GM13976 (cell line): ENCODE measurements around the gene CD68.

Source experiments
- DNase-seq: peaks from one replicate; pipeline ENCODE4 v3.0.0; 2012; ENCODE audit warnings: low spot score
- in situ Hi-C: fragments of 300-500 bp; cut with MboI; formaldehyde crosslinking; loops from one replicate; pipeline ENCODE4 v1.12.0; 2022; ENCODE audit warnings: low sequenced_read_pairs, mixed read lengths, inconsistent platforms; ENCODE audit not compliant: unreplicated experiment
- TF ChIP-seq, protein P1 (sequence below): IDR thresholded peaks from 2 replicates; pipeline ENCODE4 v1.5.1; 2012; ENCODE audit warnings: borderline replicate concordance, mild to moderate bottlenecking; ENCODE audit not compliant: insufficient read depth; ENCODE audit errors: extremely low read depth, missing control alignments, control extremely low read depth

Gene CD68

DNA sequence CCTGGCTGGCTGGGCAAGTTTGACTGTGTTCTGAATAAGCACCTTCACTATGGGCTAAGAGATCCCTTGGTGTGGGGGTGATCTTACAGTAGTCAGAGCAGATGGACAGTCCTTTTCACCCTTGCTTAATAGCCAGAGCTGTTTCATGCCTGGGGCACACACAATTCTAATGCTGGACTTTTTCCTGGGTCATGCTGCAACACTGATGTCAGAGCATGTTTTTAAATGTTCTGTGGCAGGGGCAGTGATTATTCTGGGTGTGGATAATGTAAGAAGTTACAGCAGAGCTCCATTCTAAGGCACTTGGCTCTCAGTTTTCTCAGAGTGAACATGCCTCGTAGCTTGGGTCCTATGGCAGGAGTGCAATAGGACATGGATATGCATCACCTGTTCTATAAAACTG, 4.0 kb upstream of the CD68 start:
- in situ Hi-C loops = no loop called here
- no peak for DNase-seq
- TF ChIP-seq, protein P1, sequence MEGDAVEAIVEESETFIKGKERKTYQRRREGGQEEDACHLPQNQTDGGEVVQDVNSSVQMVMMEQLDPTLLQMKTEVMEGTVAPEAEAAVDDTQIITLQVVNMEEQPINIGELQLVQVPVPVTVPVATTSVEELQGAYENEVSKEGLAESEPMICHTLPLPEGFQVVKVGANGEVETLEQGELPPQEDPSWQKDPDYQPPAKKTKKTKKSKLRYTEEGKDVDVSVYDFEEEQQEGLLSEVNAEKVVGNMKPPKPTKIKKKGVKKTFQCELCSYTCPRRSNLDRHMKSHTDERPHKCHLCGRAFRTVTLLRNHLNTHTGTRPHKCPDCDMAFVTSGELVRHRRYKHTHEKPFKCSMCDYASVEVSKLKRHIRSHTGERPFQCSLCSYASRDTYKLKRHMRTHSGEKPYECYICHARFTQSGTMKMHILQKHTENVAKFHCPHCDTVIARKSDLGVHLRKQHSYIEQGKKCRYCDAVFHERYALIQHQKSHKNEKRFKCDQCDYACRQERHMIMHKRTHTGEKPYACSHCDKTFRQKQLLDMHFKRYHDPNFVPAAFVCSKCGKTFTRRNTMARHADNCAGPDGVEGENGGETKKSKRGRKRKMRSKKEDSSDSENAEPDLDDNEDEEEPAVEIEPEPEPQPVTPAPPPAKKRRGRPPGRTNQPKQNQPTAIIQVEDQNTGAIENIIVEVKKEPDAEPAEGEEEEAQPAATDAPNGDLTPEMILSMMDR = no peak

DNA sequence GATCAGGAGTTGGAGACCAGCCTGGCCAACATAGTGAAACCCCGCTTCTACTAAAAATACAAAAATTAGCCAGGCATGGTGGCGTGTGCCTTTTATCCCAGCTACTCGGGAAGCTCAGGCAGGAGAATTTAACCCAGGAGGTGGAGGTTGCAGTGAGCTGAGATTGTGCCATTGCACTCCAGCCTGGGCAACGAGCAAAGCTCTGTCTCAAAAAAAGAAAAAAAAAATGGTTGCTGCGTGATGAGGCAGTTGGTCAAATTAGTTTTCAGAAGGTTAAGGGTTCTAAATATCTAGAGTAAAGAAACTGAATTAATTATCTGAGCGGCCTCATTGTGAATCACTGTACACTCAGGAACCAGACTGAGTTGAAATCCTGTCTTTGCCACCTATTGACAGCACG, 3.5 kb upstream of the CD68 start:
- TF ChIP-seq, protein P1 = no peak
- in situ Hi-C loops = no loop called here

DNA sequence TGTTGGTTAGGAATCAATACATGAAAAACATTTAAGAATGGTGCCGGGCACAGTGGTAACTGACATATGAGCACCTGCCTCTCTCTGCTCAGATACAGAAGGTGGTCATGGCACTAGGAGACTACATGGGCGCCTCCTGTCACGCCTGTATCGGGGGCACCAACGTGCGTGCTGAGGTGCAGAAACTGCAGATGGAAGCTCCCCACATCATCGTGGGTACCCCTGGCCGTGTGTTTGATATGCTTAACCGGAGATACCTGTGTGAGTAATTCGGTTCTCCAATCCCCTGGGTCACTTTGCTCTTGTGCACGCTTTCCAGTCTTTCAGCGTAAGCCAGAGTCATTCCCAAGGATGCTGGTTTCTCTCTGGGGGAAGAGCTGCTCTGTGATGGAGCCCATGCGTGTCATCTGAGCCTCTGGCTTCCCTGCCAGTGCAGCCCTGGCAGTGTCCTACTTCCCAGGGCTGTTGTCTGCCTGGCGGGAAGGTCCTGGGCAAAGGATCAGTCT, 3.0 kb upstream of the CD68 start:
- no peak for DNase-seq
- in situ Hi-C loops = no loop called here
- TF ChIP-seq, protein P1 = no peak

More for the DNA sequence above, 3.5 kb upstream of the CD68 start:
- DNase-seq = no peak

DNA sequence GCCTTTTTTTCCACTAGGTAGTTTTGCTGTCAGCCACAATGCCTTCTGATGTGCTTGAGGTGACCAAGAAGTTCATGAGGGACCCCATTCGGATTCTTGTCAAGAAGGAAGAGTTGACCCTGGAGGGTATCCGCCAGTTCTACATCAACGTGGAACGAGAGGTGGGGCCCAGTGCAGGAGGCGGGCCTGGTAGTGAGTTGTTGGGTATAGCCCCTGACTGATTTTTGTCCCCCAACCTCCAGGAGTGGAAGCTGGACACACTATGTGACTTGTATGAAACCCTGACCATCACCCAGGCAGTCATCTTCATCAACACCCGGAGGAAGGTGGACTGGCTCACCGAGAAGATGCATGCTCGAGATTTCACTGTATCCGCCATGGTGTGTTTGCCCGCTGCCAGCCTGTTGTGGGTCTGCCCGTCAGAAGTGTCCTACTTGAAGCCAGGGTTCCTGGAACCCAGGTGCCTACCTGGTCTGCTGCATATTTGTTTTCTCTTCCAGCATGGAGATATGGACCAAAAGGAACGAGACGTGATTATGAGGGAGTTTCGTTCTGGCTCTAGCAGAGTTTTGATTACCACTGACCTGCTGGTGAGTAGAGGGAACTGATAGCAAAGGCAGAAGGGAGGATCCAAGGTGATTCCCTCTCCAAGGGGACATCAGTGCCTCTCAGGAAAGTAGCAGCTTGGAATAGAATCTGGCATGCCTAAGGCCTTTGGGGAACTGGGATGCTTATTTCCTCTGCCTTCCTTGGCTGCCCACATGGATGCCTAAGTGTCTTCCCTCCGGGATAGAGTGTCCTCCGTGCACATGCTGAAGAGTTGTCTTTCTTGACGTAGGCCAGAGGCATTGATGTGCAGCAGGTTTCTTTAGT, 1.9 kb upstream of the CD68 start:
- no peak for DNase-seq
- TF ChIP-seq, protein P1 = no peak
- in situ Hi-C loops = no loop called here

DNA sequence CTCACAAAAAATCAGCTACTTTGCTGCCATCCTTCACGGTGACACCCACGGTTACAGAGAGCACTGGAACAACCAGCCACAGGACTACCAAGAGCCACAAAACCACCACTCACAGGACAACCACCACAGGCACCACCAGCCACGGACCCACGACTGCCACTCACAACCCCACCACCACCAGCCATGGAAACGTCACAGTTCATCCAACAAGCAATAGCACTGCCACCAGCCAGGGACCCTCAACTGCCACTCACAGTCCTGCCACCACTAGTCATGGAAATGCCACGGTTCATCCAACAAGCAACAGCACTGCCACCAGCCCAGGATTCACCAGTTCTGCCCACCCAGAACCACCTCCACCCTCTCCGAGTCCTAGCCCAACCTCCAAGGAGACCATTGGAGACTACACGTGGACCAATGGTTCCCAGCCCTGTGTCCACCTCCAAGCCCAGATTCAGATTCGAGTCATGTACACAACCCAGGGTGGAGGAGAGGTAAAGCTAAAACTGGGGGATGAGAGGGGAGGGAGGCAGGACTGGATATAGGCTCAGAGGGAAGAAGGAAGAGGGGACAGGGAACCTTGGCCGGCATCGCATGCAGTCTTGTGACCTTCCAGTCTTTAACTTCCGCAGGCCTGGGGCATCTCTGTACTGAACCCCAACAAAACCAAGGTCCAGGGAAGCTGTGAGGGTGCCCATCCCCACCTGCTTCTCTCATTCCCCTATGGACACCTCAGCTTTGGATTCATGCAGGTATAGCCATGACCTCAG, 581 bp downstream of the CD68 start:
- in situ Hi-C loops = no loop called here
- DNase-seq = no peak
- TF ChIP-seq, protein P1 = no peak
